ENCODE measurements around the gene AURKB.
"Not testable (repeated sequence)": the region's sequence is repeated elsewhere in the genome, so short reads cannot be mapped to it uniquely, and the experiment has no call there.

Gene AURKB

DNA sequence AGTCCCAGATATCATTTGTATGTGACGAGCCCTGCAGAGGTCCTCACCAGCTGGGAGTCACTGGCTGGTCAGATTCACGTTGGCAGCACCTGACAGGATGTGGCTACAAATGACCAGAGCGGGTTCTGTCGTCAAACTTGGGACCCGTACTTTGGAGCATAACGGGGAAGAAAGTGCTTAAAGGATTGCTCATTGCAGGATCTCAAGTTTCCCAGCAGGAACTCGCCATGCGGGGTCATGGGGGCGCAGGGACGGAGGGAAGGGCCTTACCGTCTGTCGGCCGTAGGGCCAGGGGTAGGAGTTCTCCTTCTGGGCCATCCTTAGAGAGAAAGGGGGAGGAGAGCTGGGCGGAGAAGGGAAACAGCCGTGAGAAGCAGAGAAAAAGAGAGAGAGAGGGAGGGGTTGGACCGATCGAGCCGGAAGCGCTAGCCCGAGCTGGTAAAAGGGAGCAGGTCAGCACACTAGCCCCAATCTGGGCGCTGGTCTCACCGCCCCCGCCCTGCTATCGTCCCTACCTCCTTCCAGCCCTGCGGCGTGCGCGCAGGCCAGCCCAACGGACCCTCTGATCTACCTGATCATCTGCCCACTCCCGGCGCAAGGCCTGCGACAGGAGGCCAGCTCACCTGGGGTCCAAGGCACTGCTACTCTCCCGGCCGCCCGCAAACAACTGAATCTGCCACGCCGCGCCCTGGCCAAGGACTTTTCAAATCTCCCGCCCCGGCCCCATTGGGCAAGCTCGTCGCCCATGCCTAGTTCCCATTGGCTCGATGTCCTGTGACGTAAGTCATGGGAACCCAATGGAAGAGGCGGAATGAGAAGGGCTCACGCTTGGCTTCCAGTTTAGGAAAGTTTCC, at the start of gene AURKB:
AURKB (minus strand) TSS at position 669 of the 854 bp plus-strand sequence; CDS start at position 318, 351 bp downstream.
- peak; percentile 94 for DNase-seq

DNA sequence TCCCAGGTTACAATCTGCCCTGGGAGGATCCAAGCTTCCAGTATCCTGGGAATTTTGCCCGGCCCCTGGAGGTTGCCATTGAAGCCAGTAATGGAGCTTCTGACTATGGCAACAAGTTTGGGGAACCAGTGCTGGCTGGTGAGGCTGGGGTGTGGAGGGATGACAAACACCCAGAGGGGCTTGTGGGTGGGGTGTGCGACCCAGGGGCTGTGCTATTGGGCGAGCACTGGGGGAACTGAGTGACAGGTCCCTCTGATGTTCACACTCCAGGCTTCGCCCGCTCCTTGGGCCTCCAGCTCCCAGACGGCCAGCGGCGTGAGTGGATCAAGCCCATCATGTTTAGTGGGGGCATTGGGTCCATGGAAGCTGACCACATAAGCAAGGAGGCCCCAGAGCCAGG, 47.4 kb upstream of the AURKB start:
- no peak for DNase-seq

DNA sequence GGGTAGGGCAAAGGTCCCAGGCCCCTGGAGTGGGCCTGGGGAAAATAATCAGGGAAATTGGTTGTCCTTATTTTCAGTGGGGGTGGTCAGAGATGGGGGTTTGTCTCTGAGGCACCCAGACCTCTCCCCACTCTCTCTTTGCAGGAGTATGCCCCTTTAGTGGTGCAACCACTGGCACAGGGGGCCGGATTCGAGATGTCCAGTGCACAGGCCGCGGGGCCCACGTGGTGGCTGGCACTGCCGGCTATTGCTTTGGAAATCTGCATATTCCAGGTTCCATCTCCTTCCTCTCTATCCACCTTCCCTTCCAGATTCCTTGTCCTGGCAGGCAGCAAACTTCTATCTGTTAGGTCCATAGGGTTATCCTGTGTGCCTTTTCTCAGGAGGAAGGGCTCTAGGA, 46.3 kb upstream of the AURKB start:
- no peak for DNase-seq

DNA sequence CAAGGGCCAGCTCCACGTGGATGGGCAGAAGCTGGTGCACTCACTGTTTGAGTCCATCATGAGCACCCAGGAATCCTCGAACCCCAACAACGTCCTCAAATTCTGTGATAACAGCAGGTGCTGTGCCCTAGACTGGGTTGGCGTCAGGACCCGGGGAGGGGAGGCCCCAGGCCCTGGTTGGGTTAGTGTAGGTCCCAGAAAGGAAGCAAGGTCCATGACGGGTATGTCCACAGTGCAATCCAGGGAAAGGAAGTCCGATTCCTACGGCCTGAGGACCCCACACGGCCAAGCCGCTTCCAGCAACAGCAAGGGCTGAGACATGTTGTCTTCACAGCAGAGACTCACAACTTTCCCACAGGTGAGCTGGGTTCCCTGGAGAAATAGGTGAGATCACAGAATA, 45.9 kb upstream of the AURKB start:
- DNase-seq = no peak

DNA sequence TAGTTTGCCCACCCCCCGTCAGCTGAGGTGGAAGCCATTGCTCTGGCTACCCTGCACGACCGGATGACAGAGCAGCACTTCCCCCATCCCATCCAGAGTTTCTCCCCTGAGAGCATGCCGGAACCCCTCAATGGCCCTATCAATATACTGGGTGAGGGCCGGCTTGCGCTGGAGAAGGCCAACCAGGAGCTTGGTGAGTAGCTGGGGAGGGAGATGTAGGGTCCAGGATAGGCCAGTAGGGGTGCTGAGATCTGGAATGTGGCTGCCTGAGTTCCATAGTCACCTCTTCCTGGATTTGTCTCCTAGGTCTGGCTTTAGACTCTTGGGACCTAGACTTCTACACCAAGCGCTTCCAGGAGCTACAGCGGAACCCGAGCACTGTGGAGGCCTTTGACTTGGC, 45.1 kb upstream of the AURKB start:
- no peak for DNase-seq

DNA sequence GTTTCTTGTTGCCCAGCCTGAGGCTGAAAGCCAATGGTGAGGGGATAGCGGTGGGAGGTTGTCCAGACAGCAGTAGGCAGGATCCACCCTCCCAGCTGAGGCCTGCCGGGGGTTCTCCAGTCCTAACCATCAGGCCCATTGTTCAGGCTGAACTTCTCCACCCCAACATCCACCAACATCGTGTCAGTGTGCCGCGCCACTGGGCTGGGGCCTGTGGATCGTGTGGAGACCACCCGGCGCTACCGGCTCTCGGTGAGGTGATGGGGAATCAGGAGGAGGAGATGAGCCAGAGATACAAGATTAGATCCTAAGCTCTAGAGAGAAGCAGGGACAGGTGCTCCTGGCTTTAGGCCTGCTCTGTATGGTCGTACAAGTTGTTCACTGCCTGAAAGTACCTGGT, 44.5 kb upstream of the AURKB start:
- DNase-seq = no peak

DNA sequence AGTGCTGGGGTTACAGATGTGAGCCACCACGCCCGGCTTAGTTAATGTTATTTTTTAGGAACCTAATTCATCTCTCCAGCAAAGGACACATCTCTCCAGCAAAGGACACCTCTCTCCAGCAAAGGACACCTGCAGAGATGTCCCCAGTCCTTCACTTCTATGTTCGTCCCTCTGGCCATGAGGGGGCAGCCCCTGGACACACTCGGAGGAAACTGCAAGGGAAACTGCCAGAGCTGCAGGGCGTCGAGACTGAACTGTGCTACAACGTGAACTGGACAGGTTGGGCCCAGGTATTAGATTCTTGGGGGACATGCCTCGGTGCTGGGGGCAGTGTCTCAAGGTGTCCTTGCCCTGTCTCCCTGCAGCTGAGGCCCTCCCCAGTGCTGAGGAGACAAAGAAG, 43.4 kb upstream of the AURKB start:
- no peak for DNase-seq

DNA sequence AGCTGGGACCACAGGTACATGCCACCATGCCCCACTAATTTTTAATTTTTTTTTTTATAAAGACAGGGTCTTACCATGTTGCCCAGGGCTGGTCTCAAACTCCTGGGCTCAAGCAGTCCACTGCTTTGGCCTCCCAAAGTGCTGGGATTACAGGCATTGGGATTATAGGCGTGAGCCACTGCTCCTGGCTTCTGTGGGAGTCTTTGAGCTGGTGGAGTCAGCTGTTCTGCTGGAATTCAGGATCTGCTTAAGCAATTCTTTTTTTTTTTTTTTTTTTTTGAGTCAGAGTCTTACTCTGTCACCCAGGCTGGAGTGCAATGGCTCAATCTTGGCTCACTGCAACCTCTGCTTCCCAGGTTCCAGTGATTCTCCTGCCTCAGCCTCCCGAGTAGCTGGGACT, 41.0 kb upstream of the AURKB start:
- DNase-seq = not testable (repeated sequence)

DNA sequence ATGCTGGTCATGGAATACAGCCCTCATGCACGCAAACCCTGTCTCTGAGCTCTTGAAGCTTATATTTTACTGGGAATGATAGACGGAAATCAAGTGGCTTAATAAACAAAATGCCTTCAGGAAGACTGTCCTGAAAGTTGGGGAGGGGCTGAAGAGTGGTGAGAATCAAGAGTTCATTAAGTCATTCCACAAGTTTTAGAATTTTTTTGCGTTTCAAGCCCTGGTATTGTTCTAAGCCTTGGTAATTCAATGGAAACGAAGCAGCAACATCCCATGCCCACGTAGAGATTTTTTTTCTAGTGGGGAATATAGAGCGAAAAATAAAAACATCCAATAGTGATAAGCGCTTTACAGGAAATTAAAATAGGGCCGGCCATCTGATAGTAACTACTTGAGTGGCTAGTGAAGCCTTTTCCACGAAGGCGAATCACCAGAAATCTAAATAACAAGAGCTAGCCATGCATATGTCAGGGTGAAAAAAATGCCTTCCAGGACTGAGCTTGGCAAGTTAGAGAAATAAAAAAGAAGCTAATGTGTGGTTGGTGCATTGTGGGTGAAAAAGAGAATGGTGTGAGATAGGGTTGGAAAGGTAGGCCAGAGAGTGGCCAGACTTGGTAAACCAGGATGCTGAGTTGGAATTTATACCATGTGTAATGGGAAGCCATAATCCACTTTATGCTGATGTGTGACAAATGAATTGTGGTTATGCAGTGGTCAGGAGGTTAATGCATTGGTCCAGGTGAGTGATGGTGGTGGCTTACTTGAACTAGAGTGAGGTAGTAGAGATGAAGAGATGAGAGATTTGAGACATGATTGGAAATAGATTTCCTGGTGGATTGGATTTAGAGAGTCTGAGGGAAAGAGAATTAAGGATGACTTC, 39.5 kb upstream of the AURKB start:
- peak; percentile 42 for DNase-seq

DNA sequence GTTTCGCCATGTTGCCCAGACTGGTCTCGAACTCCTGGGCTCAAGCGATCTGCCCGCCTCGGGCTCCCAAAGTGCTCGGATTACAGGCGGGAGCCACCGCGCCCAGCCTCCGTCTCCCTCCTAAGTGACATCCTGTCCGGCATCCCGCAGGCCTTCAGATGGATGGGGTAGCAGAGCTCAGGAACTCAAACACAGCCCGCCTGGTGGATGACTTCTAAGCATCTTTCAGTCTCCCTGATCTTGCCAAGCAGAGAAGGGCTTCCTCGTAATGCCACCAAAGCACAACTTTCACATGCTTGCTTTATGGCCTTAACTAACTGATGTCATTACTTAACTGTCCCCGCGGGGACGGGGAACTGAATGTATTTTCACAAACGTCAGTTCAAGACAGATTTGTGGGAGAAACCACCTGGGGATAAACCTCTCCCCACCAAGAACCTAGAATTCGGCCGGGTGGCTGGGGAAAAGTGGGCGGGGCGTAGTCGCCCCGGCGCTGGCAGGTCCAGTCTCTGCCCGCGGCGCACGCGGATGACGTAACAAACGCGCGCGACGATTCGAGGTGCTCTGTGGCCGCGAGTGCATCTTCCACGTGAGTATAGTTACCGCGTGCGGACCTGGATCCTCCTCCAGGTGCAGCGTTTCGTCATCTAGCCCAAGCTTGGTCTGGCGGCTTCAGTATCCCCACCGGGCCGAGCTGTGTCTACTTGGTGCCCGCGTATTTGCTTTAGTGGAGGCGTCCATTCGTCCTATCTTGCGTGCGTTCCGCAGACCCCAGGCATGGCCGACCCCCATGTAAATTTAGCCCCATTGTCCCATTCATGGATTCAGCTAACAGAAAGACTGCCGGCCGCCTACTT, 38.6 kb upstream of the AURKB start, which contains the start of gene PFAS:
PFAS (plus strand) TSS at position 539 of the 857 bp plus-strand sequence. CDS start 4,649 bp downstream, outside the sequence.
- peak; percentile 96 for DNase-seq

DNA sequence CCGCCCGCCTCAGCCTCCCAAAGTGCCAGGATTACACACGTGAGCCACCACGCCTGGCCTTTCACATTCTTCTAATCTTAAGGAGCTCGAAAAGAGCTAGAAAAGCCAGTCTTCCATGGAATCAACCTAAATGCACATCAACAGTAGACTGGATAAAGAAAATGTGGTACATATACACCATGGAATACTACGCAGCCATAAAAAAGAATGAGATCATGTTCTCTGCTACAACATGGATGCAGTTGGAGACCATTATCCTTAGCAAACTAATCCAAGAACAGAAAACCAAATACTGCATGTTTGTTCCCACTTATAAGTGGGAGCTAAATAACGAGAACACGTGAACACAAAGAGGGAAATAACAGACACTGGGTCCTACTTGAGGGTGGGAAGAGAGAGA, 34.4 kb upstream of the AURKB start:
- DNase-seq = no peak

DNA sequence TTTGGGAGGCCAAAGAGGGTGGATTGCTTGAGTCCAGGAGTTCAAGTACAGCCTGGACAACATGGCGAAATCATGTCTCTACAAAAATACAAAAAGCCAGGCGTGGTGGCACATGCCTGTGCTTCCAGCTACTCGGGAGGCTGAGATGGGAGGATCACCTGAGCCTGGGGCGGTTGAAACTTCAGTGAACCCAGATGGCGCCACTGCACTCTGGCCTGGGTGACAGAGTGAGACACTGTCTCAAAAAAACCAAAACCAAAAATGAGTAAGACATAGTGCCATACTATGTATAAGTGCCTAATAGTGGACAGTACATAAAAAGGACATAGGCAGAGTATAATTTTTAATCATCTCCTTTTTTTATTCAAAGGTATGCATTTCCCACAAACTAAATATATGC, 33.5 kb upstream of the AURKB start:
- peak; percentile 11 for DNase-seq

DNA sequence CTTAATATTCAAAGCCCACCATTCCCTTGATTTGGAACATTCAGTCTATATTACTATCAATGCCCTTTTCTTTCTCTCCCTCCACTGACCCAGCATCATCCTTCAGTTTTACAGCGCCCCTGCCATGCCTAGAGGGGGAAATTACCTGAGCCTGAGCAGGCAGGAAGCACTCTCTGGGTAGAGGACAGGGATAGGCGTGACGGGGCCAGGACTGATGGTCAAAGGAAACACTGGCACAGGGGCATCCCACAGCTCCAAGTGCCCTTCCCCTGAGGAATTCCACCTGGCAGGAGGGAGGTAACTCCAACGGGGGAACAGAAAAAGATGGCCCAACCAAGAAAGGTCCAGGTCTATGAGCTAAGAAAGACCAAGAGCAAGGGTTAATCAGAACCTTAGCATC, 27.5 kb upstream of the AURKB start:
- DNase-seq = no peak

DNA sequence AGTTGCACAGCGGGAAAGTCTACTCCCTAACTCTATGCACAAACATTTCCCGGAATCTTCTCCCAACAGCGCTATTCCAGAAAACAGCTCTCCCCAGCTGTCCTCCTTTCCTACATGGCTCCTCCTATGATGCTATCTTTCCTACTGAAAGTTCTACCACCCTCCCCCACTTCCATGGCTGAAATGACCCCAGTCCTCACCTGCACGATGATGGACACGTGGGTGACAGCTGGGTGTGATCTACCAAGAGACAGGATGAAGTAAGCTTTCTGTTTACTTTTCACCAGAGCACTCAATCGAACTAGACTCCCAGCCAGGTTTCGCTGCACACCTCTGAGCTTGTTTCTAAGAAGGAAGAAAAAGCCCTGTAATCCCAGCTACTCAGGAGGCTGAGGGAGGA, 26.8 kb upstream of the AURKB start:
- no peak for DNase-seq

DNA sequence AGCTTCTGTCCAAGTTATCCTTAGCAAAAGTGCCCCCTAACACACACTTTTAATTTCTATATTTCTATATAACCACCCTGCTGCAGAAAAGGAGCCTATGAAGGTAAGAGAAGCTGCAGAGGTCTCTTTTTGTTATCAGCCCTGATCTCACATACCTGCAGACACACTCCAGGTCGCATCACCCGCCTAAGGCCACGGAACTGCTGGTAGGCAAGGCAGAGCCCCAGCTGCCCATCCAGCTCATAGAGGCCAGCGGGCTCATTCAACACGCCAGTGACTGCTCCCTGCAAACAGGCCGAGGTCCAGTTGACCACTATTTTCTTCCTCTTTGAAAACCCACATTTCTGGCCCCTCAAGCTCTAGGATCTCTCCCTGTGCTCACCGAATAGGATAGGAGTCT, 25.3 kb upstream of the AURKB start:
- no peak for DNase-seq

DNA sequence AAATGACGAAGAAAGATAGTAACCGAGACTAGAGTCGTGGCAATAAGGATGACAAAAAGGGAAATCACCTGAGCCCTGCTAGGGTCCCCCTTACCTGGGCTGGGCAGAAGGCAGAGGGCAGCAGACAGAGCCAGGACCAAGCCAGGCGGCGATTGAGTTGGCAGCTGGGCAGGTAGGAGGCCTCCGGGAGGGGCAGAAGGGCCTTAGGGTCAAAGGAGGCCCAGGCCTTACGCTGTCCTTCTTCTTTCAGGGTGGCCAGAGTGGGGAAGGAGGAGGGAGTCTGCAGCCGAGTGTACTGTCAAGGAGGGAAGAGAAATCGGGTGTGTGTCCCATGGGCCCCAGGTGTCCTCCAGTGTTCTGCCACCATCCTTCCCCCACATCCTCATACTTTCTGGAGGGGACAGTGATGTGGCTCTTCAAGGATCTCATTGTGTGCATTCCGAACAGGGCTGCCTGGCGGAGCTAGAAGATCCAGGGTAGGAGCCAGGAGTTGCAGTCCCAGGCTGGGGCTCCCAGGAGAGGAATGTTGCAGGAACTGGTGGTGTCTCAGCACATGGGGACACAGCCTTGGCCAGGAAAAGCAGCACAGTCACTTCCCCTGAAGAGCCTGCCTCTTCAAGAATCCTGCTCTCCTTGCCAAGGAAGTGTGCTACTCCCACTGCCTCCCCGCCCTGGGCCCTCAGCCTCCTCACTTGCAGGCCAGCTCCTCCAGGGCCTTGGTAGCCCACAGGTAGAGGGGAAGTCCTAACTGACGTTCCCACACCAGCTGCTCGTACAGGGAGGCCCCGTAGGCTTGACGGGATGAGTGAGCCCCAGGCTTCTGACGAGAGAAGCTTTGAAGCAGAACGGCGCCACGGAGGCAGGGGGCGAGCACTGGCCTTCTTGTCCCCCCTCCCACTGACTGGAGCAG, 24.2 kb upstream of the AURKB start:
- no peak for DNase-seq

DNA sequence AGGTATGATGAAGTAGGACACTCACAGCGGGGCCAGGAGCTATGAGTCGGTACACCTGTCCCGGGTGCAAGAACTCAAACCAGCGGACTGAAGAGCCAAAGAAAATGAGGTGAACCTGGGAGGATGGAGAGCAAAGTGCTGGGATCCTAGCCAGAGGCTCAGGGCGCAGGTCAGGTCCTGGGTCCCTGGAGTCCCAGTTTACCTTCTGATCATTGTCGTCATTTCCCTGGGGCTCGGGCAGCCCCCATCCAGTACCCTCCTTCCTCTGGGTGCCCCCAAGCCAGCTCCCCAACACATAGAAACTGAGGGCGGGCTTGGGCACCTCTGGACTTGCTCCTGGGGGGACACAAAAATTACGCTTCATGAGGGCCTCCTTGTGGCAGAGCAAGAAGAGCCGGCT, 21.3 kb upstream of the AURKB start:
- DNase-seq = no peak

DNA sequence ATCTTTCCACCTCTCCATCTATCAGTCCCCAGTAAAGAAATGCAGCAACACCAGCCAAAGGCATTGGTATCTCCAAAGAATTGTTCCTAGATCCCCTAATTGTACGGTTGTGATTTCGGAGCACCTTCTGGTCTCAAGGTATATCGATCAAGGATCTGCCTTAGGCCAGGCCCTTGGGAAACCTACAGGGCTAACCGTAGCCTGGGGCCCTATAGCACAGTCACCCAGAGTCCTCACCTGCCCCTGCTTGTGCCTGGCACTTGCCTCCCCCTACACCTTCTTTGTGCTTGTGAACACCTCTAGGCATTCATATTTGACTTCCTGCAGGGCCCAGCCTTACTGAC, 16.8 kb upstream of the AURKB start:
- DNase-seq = no peak

DNA sequence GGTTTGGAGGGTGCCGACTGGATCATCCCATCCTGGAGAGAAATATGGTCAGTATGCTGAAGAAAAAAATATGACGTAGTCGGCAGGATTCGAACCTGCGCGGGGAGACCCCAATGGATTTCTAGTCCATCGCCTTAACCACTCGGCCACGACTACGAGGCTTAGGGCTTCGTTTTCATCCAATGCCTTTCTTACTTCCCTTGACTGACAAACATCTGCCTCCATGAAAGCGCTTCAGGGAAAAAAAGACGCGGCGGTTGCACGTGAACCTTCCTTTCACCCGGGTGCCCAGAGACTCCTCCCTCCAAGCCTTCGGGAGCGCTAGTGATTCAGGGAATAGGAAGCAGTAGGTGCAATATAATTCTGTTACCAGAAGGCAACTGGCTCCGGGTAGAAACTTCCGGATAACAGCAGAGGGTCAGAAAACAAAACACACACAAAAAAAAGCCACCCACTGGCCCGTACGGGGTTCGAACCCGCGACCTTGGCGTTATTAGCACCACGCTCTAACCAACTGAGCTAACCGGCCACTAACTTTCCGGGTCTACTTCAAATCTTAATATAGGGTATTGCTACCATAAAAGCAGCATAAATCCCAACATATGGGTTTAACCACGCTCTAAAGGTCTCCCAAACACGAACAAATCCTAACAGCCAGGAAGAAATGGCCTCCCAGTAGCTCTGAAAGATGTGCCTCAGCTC, 16.3 kb upstream of the AURKB start:
- peak; percentile 78 for DNase-seq

DNA sequence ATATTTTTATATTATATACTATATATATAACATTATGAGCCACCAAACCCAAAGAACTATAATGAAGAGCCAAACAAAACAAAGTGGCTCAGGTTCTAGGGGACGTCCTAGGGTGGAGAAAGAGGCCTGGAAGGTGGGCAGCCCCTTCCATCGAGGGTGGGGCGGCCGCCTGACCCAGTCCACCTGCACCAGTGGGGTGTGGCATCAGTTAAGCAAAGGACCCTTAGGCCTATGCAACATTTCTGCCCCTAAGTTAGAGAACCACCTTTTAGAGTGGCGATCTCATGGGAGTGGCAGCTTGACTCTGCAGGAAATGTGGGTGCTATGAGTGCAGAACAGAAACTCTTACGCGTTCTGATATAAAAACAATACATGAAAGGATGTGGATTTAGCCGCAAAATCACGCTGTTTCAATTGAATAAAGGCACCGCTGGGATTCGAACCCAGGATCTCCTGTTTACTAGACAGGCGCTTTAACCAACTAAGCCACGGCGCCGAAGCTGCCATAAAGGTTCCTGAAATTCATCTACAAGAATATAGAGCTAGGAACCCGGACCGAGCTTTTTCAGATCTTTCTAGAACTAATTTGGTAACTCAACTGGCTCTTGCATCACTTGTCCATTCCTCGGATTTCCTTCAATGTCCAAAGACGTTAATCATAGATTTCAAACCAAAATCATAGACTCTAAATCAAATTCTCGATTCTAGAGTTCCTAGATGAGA, 15.6 kb upstream of the AURKB start:
- peak; percentile 83 for DNase-seq

All from RPMI8226 (cell line).